GM19043 (cell line): ENCODE measurements around the gene PIR.
A peak's percentile ranks its signal among the peaks of the same experiment; 100 is the strongest.

Source experiments
- ATAC-seq: cut with Tn5 transposase; IDR thresholded peaks from one replicate; pipeline ENCODE4 v1.9.1; 2021; ENCODE audit warnings: low read depth; ENCODE audit not compliant: unreplicated experiment

Gene PIR

GRCh38 chrX:15493118-15493962 is at the start of gene PIR:
TSS of gene PIR (minus strand) at chrX:15493333. CDS start at chrX:15491257, 2,076 bp downstream.
- peak; percentile 93 for ATAC-seq

- no peak for ATAC-seq
Measured at GRCh38 chrX:15530318-15530717, 37.2 kb upstream of the PIR start.

GRCh38 chrX:15529165-15529564 is 36.0 kb upstream of the PIR start:
- no peak for ATAC-seq

GRCh38 chrX:15525664-15526416 is 32.7 kb upstream of the PIR start:
- no peak for ATAC-seq

- ATAC-seq = no peak
Measured at GRCh38 chrX:15524417-15524816, 31.3 kb upstream of the PIR start.

- no peak for ATAC-seq
Measured at GRCh38 chrX:15523088-15523487, 30.0 kb upstream of the PIR start.

GRCh38 chrX:15522464-15522863 is 29.3 kb upstream of the PIR start:
- ATAC-seq = no peak

- no peak for ATAC-seq
Measured at GRCh38 chrX:15515931-15516330, 22.8 kb upstream of the PIR start.

GRCh38 chrX:15514279-15514678 is 21.1 kb upstream of the PIR start:
- no peak for ATAC-seq

- no peak for ATAC-seq
Measured at GRCh38 chrX:15512401-15512965, 19.4 kb upstream of the PIR start.

GRCh38 chrX:15511563-15511962 is 18.4 kb upstream of the PIR start:
- no peak for ATAC-seq

- ATAC-seq = no peak
Measured at GRCh38 chrX:15509845-15510244, 16.7 kb upstream of the PIR start.

GRCh38 chrX:15507005-15507404 is 13.9 kb upstream of the PIR start:
- ATAC-seq = no peak

- no peak for ATAC-seq
Measured at GRCh38 chrX:15505101-15505500, 12.0 kb upstream of the PIR start.

- ATAC-seq = no peak
Measured at GRCh38 chrX:15504661-15505060, 11.5 kb upstream of the PIR start.

- ATAC-seq = no peak
Measured at GRCh38 chrX:15501506-15501905, 8.4 kb upstream of the PIR start.

- no peak for ATAC-seq
Measured at GRCh38 chrX:15500497-15500966, 7.4 kb upstream of the PIR start, which contains the start of gene BMX. TSS of gene BMX (plus strand) at chrX:15500807. CDS start at chrX:15508354, 7,547 bp downstream.

GRCh38 chrX:15499976-15500375 is 6.8 kb upstream of the PIR start:
- ATAC-seq = no peak

GRCh38 chrX:15498741-15499140 is 5.6 kb upstream of the PIR start:
- ATAC-seq = no peak

GRCh38 chrX:15497865-15498264 is 4.7 kb upstream of the PIR start:
- ATAC-seq = no peak

- ATAC-seq = no peak
Measured at GRCh38 chrX:15496824-15497223, 3.7 kb upstream of the PIR start.
